Measurements from ENCODE around the gene ZNF503. TPM values are rescaled to one million over a fixed set of nuclear protein-coding genes. Genes with fewer than 3 reads are reported as not detected.
A peak's percentile ranks its signal among the peaks of the same experiment; 100 is the strongest.

Gene ZNF503, protein sequence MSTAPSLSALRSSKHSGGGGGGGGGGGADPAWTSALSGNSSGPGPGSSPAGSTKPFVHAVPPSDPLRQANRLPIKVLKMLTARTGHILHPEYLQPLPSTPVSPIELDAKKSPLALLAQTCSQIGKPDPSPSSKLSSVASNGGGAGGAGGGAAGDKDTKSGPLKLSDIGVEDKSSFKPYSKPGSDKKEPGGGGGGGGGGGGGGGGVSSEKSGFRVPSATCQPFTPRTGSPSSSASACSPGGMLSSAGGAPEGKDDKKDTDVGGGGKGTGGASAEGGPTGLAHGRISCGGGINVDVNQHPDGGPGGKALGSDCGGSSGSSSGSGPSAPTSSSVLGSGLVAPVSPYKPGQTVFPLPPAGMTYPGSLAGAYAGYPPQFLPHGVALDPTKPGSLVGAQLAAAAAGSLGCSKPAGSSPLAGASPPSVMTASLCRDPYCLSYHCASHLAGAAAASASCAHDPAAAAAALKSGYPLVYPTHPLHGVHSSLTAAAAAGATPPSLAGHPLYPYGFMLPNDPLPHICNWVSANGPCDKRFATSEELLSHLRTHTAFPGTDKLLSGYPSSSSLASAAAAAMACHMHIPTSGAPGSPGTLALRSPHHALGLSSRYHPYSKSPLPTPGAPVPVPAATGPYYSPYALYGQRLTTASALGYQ
- total RNA-seq (2014; rRNA removed; shearing (Covaris generic)) = 8.8 and 10.6 TPM in 2 replicates

DNA sequence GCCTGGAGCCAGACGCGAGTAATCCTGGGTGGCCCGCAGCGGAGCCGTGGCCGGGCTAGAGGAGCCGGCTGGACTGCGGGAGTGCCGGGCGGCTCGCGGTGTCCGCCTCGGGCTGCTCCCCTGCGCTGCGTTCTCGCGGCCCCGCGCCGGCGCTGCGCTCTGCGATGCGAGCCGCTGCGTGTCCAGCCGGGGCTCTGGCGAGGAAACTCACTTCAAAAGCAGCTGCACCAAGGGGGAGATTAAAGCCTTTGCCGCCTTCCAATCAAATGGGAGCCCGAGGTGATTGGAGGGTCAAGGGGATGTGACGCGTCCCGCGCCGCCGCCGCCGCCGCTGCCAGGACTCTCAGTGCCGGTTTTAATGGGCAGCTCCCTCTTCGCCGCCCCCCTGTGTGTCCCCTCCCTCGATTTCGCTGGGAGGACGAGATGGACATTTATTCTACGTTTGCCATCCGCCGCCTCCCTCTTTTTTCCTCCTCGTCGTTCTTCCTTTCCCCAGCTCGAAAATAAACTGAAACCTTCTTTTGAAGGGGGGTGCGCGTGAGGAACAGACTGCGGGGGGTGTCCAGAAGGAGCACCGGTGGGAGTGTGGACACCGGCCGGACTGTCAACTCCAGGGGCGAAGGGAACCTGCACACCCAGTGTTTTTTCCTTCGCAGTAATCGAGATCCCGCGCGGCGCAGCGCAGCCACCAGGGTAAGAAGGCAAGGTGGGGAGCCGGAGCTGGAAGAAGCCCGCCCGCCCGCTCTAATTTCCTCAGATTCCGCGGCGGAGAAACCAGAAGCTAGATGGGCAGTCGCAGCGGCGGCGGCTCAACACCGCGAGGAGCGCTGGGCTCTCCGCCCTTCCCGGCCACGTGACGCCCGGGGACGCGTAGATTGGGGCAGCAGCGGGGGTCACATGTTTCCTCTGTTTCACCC, at the start of gene ZNF503:
TSS of gene ZNF503 (minus strand) at position 196 of the 917 bp plus-strand sequence. CDS start 345 bp downstream, outside the sequence.
- DNase-seq (ENCODE audit: low spot score) = peak; percentile 96

GRCh38 chr10:75450644-75451640, 49.4 kb upstream of the ZNF503 start:
- no peak for DNase-seq (ENCODE audit: low spot score)

GRCh38 chr10:75450075-75450445, 48.5 kb upstream of the ZNF503 start:
- DNase-seq (ENCODE audit: low spot score) = no peak

- no peak for DNase-seq (ENCODE audit: low spot score)
Measured at GRCh38 chr10:75449382-75450074, 48.0 kb upstream of the ZNF503 start.

- no peak for DNase-seq (ENCODE audit: low spot score)
Measured at GRCh38 chr10:75448166-75448565, 46.6 kb upstream of the ZNF503 start.

- no peak for DNase-seq (ENCODE audit: low spot score)
Measured at GRCh38 chr10:75446508-75446907, 44.9 kb upstream of the ZNF503 start.

DNA sequence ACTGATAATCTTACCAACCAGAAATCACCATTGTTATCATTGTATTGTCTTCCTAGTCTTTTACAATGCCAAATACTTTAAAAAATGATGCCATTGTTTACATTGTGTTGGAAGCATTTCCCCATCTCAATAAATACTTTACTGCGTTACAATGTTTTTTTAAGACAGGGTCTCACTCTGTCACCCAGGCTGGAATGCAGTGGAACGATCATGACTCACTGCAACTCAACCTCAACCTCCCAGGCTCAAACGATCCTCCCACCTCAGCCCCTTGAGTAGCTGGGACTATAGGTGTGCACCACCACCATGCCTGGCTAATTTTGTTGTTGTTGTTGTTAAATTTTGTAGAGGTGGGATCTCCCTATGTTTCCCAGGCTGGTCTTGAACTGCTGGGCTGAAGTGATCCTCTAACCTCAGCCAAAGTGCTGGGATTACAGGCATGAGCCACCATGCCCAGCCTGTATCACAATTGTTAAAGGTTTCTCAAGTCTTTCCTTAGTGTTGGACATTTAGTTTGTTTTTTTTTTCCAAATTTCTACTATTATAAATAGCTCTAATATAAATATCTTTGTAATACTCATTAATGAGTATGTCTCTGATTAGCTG, 43.3 kb upstream of the ZNF503 start:
- DNase-seq (ENCODE audit: low spot score) = peak; percentile 25

DNA sequence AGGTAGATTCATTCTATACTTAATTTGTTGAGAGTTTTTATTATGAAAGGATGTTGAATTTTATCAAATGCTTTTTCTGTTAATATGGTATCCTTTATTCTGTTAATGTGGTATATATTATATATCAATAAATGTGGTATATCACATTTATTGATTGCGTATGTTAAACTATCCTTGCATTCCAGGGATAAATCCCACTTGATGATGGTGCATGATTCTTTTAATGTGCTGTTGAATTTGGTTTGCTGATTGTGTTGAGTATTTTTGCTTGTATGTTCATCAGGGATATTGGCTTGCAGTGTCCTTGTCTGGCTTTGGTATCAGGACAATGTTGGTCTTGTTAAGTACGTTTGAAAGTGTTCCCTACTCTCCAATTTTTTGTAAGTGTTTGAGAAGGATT, 41.8 kb upstream of the ZNF503 start:
- no peak for DNase-seq (ENCODE audit: low spot score)

DNA sequence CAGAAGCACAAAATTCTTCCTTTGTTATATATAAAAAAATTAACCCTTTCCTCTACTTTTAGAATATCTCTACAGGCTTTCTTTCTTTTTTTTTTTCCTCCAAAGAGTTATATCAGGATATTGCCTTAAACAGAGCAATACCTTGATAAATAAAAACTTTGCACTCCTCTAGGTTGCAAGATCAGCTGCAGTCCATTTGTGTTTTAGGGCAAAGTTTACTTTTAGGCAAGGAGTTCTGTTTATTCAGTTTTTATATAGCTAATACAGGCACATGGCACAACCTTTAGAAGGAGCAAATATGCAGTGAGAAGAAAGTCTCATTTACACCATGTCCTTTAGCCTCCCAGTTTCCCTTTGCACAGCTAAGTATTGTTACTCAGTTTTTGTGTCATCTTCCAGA, 40.1 kb upstream of the ZNF503 start:
- DNase-seq (ENCODE audit: low spot score) = no peak

- DNase-seq (ENCODE audit: low spot score) = no peak
Measured at GRCh38 chr10:75441196-75441595, 39.6 kb upstream of the ZNF503 start.

GRCh38 chr10:75440271-75440793, 38.8 kb upstream of the ZNF503 start:
- DNase-seq (ENCODE audit: low spot score) = no peak

- DNase-seq (ENCODE audit: low spot score) = no peak
Measured at GRCh38 chr10:75439811-75440210, 38.2 kb upstream of the ZNF503 start.

DNA sequence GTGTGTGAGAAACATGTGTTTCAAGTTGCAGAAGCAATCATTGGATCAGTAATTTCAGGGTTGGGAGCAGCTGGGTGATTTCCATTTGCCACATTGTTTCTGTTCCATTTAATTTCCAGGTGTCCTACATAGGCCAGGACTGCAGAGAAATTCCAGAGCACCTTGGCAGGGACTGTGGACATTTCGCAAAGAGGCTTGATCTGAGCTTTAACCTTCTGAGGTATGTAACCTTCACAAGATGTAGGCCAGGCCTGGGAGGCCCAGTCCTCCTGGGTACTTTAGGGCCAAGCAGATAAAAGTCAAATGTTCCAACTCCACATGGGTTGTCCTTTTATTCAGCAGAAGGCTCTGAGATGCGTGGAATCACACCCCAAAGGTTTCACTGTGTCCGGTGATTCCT, 36.7 kb upstream of the ZNF503 start:
- DNase-seq (ENCODE audit: low spot score) = no peak

- DNase-seq (ENCODE audit: low spot score) = no peak
Measured at GRCh38 chr10:75437693-75438092, 36.1 kb upstream of the ZNF503 start.

DNA sequence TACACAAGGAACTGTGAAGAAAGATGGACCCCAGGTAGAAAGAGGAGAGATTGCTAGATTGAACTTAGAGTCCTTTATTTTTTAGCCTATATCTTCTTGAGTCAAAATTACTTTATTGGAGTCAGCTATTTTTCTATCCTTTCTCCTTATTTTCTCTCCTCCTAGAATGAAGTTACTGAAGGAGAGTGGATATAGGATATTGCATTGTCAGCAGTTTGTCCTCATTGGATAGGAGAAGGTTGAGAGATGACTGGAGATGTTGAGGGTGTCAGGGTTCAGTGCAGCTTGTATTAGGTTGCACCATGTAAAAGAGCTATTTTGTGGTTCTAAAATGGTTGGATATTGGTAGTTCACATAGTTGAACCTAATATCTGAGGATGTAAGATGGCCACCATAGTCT, 35.3 kb upstream of the ZNF503 start:
- DNase-seq (ENCODE audit: low spot score) = no peak

- DNase-seq (ENCODE audit: low spot score) = no peak
Measured at GRCh38 chr10:75435291-75435690, 33.7 kb upstream of the ZNF503 start.

GRCh38 chr10:75434291-75434690, 32.7 kb upstream of the ZNF503 start:
- no peak for DNase-seq (ENCODE audit: low spot score)

GRCh38 chr10:75433216-75433615, 31.7 kb upstream of the ZNF503 start:
- DNase-seq (ENCODE audit: low spot score) = no peak

- no peak for DNase-seq (ENCODE audit: low spot score)
Measured at GRCh38 chr10:75432763-75433162, 31.2 kb upstream of the ZNF503 start.

GRCh38 chr10:75432176-75432575, 30.6 kb upstream of the ZNF503 start:
- no peak for DNase-seq (ENCODE audit: low spot score)

All from A172 (cell line).